Measurements from ENCODE around the gene TMEM179.
"Not testable (repeated sequence)": the region's sequence is repeated elsewhere in the genome, so short reads cannot be mapped to it uniquely, and the experiment has no call there.

TMEM179 gene

GRCh38 chr14:104588066-104588857 is 16.3 kb downstream of the TMEM179 start:
- DNase-seq (ENCODE audit: low read depth in 2 of 3, low spot score in 2 of 3) = no peak

GRCh38 chr14:104587641-104588040 is 16.9 kb downstream of the TMEM179 start:
- DNase-seq (ENCODE audit: low read depth in 2 of 3, low spot score in 2 of 3) = no peak

GRCh38 chr14:104586832-104587620 is 17.5 kb downstream of the TMEM179 start:
- DNase-seq (ENCODE audit: low read depth in 2 of 3, low spot score in 2 of 3) = no peak

DNA sequence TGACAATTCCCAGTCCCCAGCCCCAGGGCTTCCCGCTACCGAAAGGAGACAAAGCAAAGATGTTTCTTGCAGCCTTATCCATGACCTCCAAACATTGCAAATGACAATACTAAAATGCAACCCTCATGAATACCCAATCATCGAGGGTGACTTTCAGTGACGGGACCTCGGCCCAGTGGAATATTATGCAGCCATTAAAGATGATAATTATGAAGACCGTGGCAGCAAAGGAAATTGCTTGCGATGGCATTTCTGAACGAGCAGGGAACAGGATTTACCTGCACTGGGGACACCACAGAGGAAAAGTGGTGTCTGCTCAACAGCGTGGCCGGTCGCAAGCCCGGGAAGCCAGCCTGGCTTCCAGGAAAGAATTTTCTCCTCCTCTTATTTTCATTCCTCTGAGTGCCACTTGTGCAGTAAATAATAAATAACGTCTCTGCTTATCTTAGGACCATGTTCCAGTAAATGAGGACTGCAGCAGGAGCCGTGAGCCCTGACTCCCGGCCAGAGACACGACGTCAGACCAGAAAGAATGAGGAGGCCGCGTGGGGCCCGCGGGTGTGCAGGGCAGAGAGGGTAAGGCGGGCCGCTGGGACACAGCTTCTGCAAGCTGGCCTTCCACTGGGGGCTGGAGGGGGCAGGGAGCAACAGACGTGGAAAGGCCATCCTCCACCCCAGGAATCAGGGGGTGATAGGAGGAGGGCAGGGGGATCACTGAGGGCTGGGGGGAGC is 18.4 kb downstream of the TMEM179 start:
- DNase-seq (ENCODE audit: low read depth in 2 of 3, low spot score in 2 of 3) = no peak

DNA sequence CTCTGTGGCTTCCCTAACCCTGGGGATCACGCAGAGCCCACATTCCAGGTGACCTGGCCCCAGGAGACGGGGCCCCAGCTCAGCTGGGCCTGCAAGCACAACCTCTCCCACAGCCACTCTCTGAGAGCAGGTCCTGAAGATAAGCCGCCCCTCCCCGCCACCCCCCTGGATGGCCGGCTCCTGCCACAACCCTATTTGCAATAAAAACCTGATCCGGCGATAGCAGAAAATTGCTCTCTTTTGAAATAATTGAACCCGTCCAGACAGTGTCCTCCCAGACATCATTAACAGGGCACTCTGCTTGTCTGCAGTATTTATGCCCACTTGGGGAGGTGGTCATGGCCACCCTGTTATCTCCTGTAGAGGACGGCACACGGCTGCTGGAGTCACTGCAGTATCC is 20.0 kb downstream of the TMEM179 start:
- DNase-seq (ENCODE audit: low read depth in 2 of 3, low spot score in 2 of 3) = no peak

- DNase-seq (ENCODE audit: low read depth in 2 of 3, low spot score in 2 of 3) = no peak
These were observed 20.9 kb downstream of the TMEM179 start for GRCh38 chr14:104583424-104584306.

- no peak for DNase-seq (ENCODE audit: low read depth in 2 of 3, low spot score in 2 of 3)
These were observed 21.9 kb downstream of the TMEM179 start for GRCh38 chr14:104582662-104583061.

DNA sequence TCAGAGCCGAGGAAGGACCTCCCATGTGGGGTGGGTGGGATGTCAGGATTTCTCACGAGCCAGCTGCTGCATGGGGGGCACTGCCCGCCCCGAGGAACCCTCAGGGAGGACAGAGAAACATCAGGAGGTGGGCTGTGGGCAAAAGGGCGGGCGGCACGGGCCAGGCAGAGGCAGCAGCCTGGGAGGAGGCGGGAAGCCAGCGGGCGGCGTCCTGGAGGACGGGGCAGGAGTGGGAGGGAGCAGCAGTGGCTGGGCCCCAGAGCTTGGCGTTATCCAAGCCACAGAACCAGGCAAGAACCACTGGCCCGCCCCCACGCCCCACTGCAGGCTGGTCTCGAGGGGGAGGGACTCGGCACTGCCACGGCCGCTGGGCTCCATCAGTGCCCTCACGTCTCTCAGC is 22.6 kb downstream of the TMEM179 start:
- no peak for DNase-seq (ENCODE audit: low read depth in 2 of 3, low spot score in 2 of 3)

DNA sequence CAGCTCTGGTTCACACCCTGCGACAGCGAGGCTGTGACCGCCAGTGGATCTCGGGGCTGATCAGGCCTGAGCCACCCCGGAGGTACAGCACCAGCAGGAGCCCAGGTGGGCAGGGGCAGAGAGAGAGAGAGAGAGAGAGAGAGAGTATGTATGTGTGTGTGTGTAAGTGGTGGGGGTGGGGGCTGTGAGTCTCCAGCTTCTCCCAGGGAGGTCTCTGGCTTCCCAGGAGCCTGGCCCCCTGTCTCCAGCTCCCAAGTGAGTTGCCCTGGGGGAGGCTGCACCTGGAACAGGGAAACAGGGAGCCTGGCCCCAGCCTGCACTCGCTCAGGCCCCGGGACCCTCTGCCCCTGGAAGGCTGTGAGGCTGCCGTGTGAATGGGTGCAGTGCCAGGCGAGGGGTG is 23.1 kb downstream of the TMEM179 start:
- DNase-seq (ENCODE audit: low read depth in 2 of 3, low spot score in 2 of 3) = no peak

GRCh38 chr14:104580961-104581360 is 23.6 kb downstream of the TMEM179 start:
- no peak for DNase-seq (ENCODE audit: low read depth in 2 of 3, low spot score in 2 of 3)

- DNase-seq (ENCODE audit: low read depth in 2 of 3, low spot score in 2 of 3) = not testable (repeated sequence)
These were observed 24.6 kb downstream of the TMEM179 start for GRCh38 chr14:104579939-104580338.

DNA sequence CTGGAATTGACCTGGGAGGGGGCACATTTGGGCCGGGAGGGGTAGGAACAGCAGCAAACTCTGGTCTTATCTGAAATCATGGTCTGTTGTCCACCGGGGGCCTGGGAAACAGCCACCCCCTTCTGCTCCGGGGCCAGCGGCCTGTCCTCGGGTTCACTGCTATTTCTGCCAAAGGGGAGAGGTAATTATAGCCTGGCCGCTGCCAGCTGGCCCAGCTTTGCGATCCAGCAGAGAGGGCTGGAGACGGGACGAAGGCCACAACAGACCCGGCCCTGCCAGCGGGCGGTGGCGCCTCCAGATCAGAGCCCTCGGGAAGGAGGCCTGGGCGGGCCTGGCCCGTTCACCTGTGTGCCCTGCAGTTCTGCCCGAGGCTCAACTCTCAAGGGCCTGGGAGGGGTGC is 25.1 kb downstream of the TMEM179 start, which contains the start of gene C14orf180:
TSS of gene C14orf180 (plus strand) at position 258 of the 400 bp plus-strand sequence. CDS start 6,667 bp downstream, outside the sequence.
- DNase-seq (ENCODE audit: low read depth in 2 of 3, low spot score in 2 of 3) = no peak

DNA sequence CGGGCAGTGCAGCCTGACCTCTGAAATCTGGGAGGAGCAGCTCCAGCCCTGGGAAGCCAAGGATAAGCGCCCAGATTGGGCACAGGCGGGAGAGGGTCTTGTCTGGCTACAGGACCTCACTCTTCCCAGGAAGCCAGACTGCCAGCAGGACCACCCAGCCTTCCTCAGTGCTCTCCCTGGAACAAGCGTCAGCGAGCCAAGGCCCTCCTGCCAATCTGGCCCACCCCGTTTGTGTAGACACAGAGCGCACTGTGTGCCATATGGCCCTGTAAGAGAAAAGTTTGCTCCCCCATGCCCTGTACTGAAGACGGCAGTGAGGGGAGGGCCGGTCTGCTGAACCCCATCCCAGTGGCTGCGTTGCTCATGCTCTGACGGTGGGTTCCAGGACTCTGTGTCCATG is 26.3 kb downstream of the TMEM179 start:
- no peak for DNase-seq (ENCODE audit: low read depth in 2 of 3, low spot score in 2 of 3)

DNA sequence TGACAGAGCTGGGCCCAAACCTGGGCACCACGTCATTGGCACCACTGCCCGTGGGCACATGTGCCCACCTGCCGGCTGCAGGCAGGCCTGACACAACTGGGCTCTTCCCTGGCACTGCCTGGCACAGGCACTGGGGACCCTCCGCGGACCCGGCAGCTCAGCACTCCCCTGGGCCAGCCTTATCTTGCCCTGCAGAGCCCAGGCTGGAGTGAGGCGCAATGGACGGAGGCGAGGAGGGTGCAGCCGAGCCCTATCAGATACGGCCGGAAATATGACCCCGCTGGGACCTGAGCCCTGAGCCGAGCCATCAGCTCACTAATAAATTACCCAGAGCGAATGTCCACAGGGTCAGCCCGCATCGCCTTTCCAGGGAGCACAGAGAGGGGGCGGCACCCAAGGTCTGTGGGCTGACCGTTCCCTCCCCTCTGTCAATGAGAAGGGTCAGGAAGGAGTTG is 26.7 kb downstream of the TMEM179 start:
- DNase-seq (ENCODE audit: low read depth in 2 of 3, low spot score in 2 of 3) = no peak

GRCh38 chr14:104577426-104577825 is 27.1 kb downstream of the TMEM179 start:
- no peak for DNase-seq (ENCODE audit: low read depth in 2 of 3, low spot score in 2 of 3)

DNA sequence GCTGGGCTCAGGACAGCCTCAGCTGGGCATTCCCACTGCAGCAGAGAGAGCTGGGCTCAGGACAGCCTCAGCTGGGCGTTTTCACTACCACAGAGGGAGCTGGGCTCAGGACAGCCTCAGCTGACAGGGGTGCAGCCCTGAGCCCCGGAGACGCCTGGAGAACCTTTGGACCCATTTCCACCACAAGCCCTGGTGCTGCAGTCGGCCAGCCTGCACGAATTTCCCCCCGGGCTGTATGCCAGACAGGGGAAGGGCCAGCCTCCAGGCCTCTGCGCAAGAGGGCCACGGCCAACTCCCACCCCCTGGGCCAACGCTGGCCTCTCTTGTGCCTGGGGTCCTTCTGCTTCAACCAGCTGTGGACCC is 27.6 kb downstream of the TMEM179 start:
- no peak for DNase-seq (ENCODE audit: low read depth in 2 of 3, low spot score in 2 of 3)

GRCh38 chr14:104576232-104576969 is 28.2 kb downstream of the TMEM179 start:
- no peak for DNase-seq (ENCODE audit: low read depth in 2 of 3, low spot score in 2 of 3)

GRCh38 chr14:104574978-104575583 is 29.5 kb downstream of the TMEM179 start:
- DNase-seq (ENCODE audit: low read depth in 2 of 3, low spot score in 2 of 3) = no peak

GRCh38 chr14:104574536-104574935 is 30.0 kb downstream of the TMEM179 start:
- no peak for DNase-seq (ENCODE audit: low read depth in 2 of 3, low spot score in 2 of 3)
